IMR-90 (cell line): ENCODE data around the gene EYS.

ENCODE experiments used
- CEBPB ChIP-seq: IDR thresholded peaks from 2 replicates; pipeline ENCODE4 v1.6.1; 2012; ENCODE audit warnings: low read depth, low read length, improper control_type of control experiment
- ELK1 ChIP-seq: fragments of 150-350 bp; IDR thresholded peaks from 2 replicates; pipeline ENCODE4 v1.6.1; 2016; ENCODE audit warnings: low read depth, mild to moderate bottlenecking, low read length, moderate library complexity, borderline replicate concordance
- MXI1 ChIP-seq: IDR thresholded peaks from 2 replicates; pipeline ENCODE4 v1.6.1; 2012; ENCODE audit warnings: low read depth, mild to moderate bottlenecking, low read length, moderate library complexity, borderline replicate concordance
- NFE2L2 ChIP-seq: fragments of 150-350 bp; IDR thresholded peaks from 2 replicates; pipeline ENCODE4 v1.6.1; 2016; ENCODE audit warnings: low read depth, mild to moderate bottlenecking, low read length
- POLR2A ChIP-seq: IDR thresholded peaks from 2 replicates; pipeline ENCODE4 v1.6.1; 2012; ENCODE audit warnings: mild to moderate bottlenecking, low read depth, low read length
- RAD21 ChIP-seq: IDR thresholded peaks from 2 replicates; pipeline ENCODE4 v1.6.1; 2012; ENCODE audit warnings: low read length, improper control_type of control experiment
- RFX5 ChIP-seq: IDR thresholded peaks from 2 replicates; pipeline ENCODE4 v1.8.0; 2012; ENCODE audit warnings: low read depth, mild to moderate bottlenecking, low read length, moderate library complexity
- TF ChIP-seq, protein P1 (sequence below): conservative IDR thresholded peaks from 2 replicates; pipeline ENCODE4 v1.5.1; 2012; ENCODE audit warnings: mild to moderate bottlenecking, low read depth, low read length, improper control_type of control experiment

GRCh38 chr6:64081453-64081852, 1625.6 kb downstream of the EYS start:
- no peak for TF ChIP-seq POLR2A
- TF ChIP-seq NFE2L2: no peak
- TF ChIP-seq, protein P1, sequence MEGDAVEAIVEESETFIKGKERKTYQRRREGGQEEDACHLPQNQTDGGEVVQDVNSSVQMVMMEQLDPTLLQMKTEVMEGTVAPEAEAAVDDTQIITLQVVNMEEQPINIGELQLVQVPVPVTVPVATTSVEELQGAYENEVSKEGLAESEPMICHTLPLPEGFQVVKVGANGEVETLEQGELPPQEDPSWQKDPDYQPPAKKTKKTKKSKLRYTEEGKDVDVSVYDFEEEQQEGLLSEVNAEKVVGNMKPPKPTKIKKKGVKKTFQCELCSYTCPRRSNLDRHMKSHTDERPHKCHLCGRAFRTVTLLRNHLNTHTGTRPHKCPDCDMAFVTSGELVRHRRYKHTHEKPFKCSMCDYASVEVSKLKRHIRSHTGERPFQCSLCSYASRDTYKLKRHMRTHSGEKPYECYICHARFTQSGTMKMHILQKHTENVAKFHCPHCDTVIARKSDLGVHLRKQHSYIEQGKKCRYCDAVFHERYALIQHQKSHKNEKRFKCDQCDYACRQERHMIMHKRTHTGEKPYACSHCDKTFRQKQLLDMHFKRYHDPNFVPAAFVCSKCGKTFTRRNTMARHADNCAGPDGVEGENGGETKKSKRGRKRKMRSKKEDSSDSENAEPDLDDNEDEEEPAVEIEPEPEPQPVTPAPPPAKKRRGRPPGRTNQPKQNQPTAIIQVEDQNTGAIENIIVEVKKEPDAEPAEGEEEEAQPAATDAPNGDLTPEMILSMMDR: no peak
- no peak for TF ChIP-seq MXI1
- no peak for TF ChIP-seq ELK1
- no peak for TF ChIP-seq RAD21
- no peak for TF ChIP-seq CEBPB
- TF ChIP-seq RFX5: no peak
